Gastrocnemius medialis (tissue), 4 donors: Measurements from ENCODE around the gene DTNB.

Source experiments
- CTCF ChIP-seq, 5 experiments: fragments of 450-650 bp in 3 of 5; fragments of 200-600 bp in 2 of 5; sonication (generic) in 2 of 5; IDR thresholded peaks in 4 of 5; conservative IDR thresholded peaks in 1 of 5; 1 replicate in 4 of 5; 2 replicates in 1 of 5; pipeline ENCODE4 v1.5.1; 2016 to 2019; ENCODE audit warnings: antibody characterized with exemption in 5 of 5, mild to moderate bottlenecking in 3 of 5, moderate library complexity in 3 of 5
- POLR2A ChIP-seq, 2 donors: fragments of 450-650 bp; IDR thresholded peaks; one replicate each; pipeline ENCODE4 v1.6.1; 2017; ENCODE audit warnings: antibody characterized with exemption in 2 of 2, mild to moderate bottlenecking in 2 of 2, moderate library complexity in 2 of 2

GRCh38 chr2:25504266-25504665, 169.1 kb downstream of the DTNB start:
- TF ChIP-seq POLR2A (IDR thresholded peaks at IDR 0.05) (no peak), CTCF (IDR thresholded peaks at IDR 0.05 in 4 of 5, conservative IDR thresholded peaks at IDR 0.05 in 1 of 5) (no peak)
